Measurements from ENCODE around the gene MEF2C. TPM values are rescaled to one million over a fixed set of nuclear protein-coding genes. Genes with fewer than 3 reads are reported as not detected.
A peak's percentile ranks its signal among the peaks of the same experiment; 100 is the strongest.

The MEF2C gene
- total RNA-seq, 1 experiment from 2014 or later = 26.5 TPM

GRCh38 chr5:88889189-88890069 lies 6.4 kb upstream of the MEF2C start:
- DNase-seq (ENCODE audit: extremely low read depth, low read depth) = no peak

GRCh38 chr5:88888848-88889188 lies 5.8 kb upstream of the MEF2C start:
- no peak for DNase-seq (ENCODE audit: extremely low read depth, low read depth)

- no peak for DNase-seq (ENCODE audit: extremely low read depth, low read depth)
Observed at GRCh38 chr5:88888291-88888690, 5.3 kb upstream of the MEF2C start.

GRCh38 chr5:88887342-88887741 lies 4.4 kb upstream of the MEF2C start:
- no peak for DNase-seq (ENCODE audit: extremely low read depth, low read depth)

GRCh38 chr5:88886746-88887341 lies 3.9 kb upstream of the MEF2C start:
- DNase-seq (ENCODE audit: extremely low read depth, low read depth) = no peak

GRCh38 chr5:88886252-88886651 lies 3.3 kb upstream of the MEF2C start:
- DNase-seq (ENCODE audit: extremely low read depth, low read depth) = no peak

- no peak for DNase-seq (ENCODE audit: extremely low read depth, low read depth)
Observed at GRCh38 chr5:88885002-88885401, 2.0 kb upstream of the MEF2C start.

GRCh38 chr5:88884608-88884877 lies 1.6 kb upstream of the MEF2C start:
- no peak for DNase-seq (ENCODE audit: extremely low read depth, low read depth)

GRCh38 chr5:88883836-88884607 lies 1.0 kb upstream of the MEF2C start:
- DNase-seq (ENCODE audit: extremely low read depth, low read depth) = no peak

- no peak for DNase-seq (ENCODE audit: extremely low read depth, low read depth)
Observed at GRCh38 chr5:88882276-88883038, 527 bp downstream of the MEF2C start.

GRCh38 chr5:88881571-88881971 lies 1.4 kb downstream of the MEF2C start:
- no peak for DNase-seq (ENCODE audit: extremely low read depth, low read depth)

- DNase-seq (ENCODE audit: extremely low read depth, low read depth) = no peak
Observed at GRCh38 chr5:88880201-88880600, 2.8 kb downstream of the MEF2C start.

GRCh38 chr5:88879724-88880123 lies 3.3 kb downstream of the MEF2C start:
- no peak for DNase-seq (ENCODE audit: extremely low read depth, low read depth)

- peak; percentile 53 for DNase-seq (ENCODE audit: extremely low read depth, low read depth)
Observed at GRCh38 chr5:88878976-88879375, 4.0 kb downstream of the MEF2C start.

- DNase-seq (ENCODE audit: extremely low read depth, low read depth) = peak; percentile 60
Observed at GRCh38 chr5:88877826-88878225, 5.2 kb downstream of the MEF2C start.

- no peak for DNase-seq (ENCODE audit: extremely low read depth, low read depth)
Observed at GRCh38 chr5:88876714-88877113, 6.3 kb downstream of the MEF2C start.

- no peak for DNase-seq (ENCODE audit: extremely low read depth, low read depth)
Observed at GRCh38 chr5:88875341-88876234, 7.4 kb downstream of the MEF2C start.

GRCh38 chr5:88873447-88873846 lies 9.5 kb downstream of the MEF2C start:
- DNase-seq (ENCODE audit: extremely low read depth, low read depth) = no peak

- no peak for DNase-seq (ENCODE audit: extremely low read depth, low read depth)
Observed at GRCh38 chr5:88872971-88873370, 10.0 kb downstream of the MEF2C start.

GRCh38 chr5:88870285-88870684 lies 12.7 kb downstream of the MEF2C start:
- DNase-seq (ENCODE audit: extremely low read depth, low read depth) = no peak

All from NCI-H460 (cell line).